H9 (cell line): ENCODE measurements around the gene CEP68. TPM values are rescaled to one million over a fixed set of nuclear protein-coding genes. Genes with fewer than 3 reads are reported as not detected.
A peak's percentile ranks its signal among the peaks of the same experiment; 100 is the strongest.

ENCODE experiments used
- DNase-seq: peaks from one replicate; pipeline ENCODE4 v3.0.0-alpha.2; 2017
- H2AFZ ChIP-seq: one replicate; pipeline ENCODE4 v1.6.1; 2013; ENCODE audit warnings: mild to moderate bottlenecking, low read length, control low read depth, moderate library complexity
- H2AK5ac ChIP-seq: 2 replicates; pipeline ENCODE4 v1.6.1; 2013; ENCODE audit warnings: low read length, control low read depth, mixed read lengths; ENCODE audit not compliant: insufficient read length
- H2BK120ac ChIP-seq: one replicate; pipeline ENCODE4 v1.6.1; 2013; ENCODE audit warnings: low read depth, mild to moderate bottlenecking, low read length, control low read depth, inconsistent platforms; ENCODE audit not compliant: poor library complexity, severe bottlenecking
- H2BK12ac ChIP-seq: 2 replicates; pipeline ENCODE4 v1.6.1; 2013; ENCODE audit warnings: low read length, control low read depth, mixed read lengths, low read depth; ENCODE audit not compliant: insufficient read length
- H2BK15ac ChIP-seq: 2 replicates; pipeline ENCODE4 v1.6.1; 2013; ENCODE audit warnings: low read depth, low read length, control low read depth
- H2BK20ac ChIP-seq: one replicate; pipeline ENCODE4 v1.6.1; 2013; ENCODE audit warnings: low read depth, mild to moderate bottlenecking, low read length, control low read depth, inconsistent platforms; ENCODE audit not compliant: poor library complexity, severe bottlenecking
- H2BK5ac ChIP-seq: 2 replicates; pipeline ENCODE4 v1.6.1; 2013; ENCODE audit warnings: low read length, control low read depth, mixed read lengths; ENCODE audit not compliant: insufficient read length
- H3K14ac ChIP-seq: 2 replicates; pipeline ENCODE4 v1.6.1; 2013; ENCODE audit warnings: low read length, control low read depth; ENCODE audit not compliant: insufficient read depth
- H3K18ac ChIP-seq: 2 replicates; pipeline ENCODE4 v1.6.1; 2013; ENCODE audit warnings: low read depth, mild to moderate bottlenecking, mixed read lengths, low read length, control low read depth; ENCODE audit not compliant: insufficient read length
- H3K23ac ChIP-seq: 2 replicates; pipeline ENCODE4 v1.6.1; 2013; ENCODE audit warnings: low read length, control low read depth, mixed read lengths, low read depth; ENCODE audit not compliant: insufficient read length
- H3K23me2 ChIP-seq: 2 replicates; pipeline ENCODE4 v1.6.1; 2013; ENCODE audit warnings: low read depth, mild to moderate bottlenecking, mixed read lengths, low read length, control low read depth; ENCODE audit not compliant: insufficient read length, poor library complexity, severe bottlenecking
- H3K27ac ChIP-seq: 2 replicates; pipeline ENCODE4 v1.5.1; 2013; ENCODE audit warnings: low read length, control low read depth, mixed read lengths, low read depth; ENCODE audit not compliant: insufficient read length
- H3K27me3 ChIP-seq: 2 replicates; pipeline ENCODE4 v1.6.1; 2013; ENCODE audit warnings: low read length, control low read depth, inconsistent platforms; ENCODE audit not compliant: insufficient read depth
- H3K4ac ChIP-seq: 2 replicates; pipeline ENCODE4 v1.6.1; 2013; ENCODE audit warnings: low read depth, mild to moderate bottlenecking, control low read depth, inconsistent platforms, low read length, moderate library complexity
- H3K4me1 ChIP-seq: 2 replicates; pipeline ENCODE4 v1.6.1; 2013; ENCODE audit warnings: low read length, control low read depth, inconsistent platforms; ENCODE audit not compliant: insufficient read depth
- H3K4me2 ChIP-seq: 2 replicates; pipeline ENCODE4 v1.6.1; 2013; ENCODE audit warnings: low read length, control low read depth, mixed read lengths; ENCODE audit not compliant: insufficient read length, insufficient read depth
- H3K56ac ChIP-seq: 2 replicates; pipeline ENCODE4 v1.6.1; 2013; ENCODE audit warnings: low read depth, mild to moderate bottlenecking, mixed read lengths, low read length, control low read depth; ENCODE audit not compliant: insufficient read length
- H3K79me1 ChIP-seq: 2 replicates; pipeline ENCODE4 v1.6.1; 2013; ENCODE audit warnings: low read depth, mild to moderate bottlenecking, moderate library complexity, low read length, control low read depth, inconsistent platforms; ENCODE audit not compliant: insufficient read depth, poor library complexity, severe bottlenecking
- H3K79me2 ChIP-seq: 2 replicates; pipeline ENCODE4 v1.6.1; 2013; ENCODE audit warnings: low read length, control low read depth, inconsistent platforms; ENCODE audit not compliant: insufficient read depth
- H3K9ac ChIP-seq: 2 replicates; pipeline ENCODE4 v1.6.1; 2013; ENCODE audit warnings: low read length, control low read depth, mixed read lengths; ENCODE audit not compliant: insufficient read length; ENCODE audit errors: extremely low read depth
- H3K9me3 ChIP-seq: one replicate; pipeline ENCODE4 v1.6.1; 2013; ENCODE audit warnings: low read depth, low read length, inconsistent platforms; ENCODE audit not compliant: control insufficient read depth
- H3T11ph ChIP-seq: one replicate; pipeline ENCODE4 v1.6.1; 2013; ENCODE audit warnings: mild to moderate bottlenecking, low read length, control low read depth, inconsistent platforms
- H4K20me1 ChIP-seq: one replicate; pipeline ENCODE4 v1.6.1; 2013; ENCODE audit not compliant: control insufficient read depth, insufficient read length, insufficient read depth
- H4K5ac ChIP-seq: 2 replicates; pipeline ENCODE4 v1.6.1; 2013; ENCODE audit warnings: low read depth, mild to moderate bottlenecking, mixed read lengths, low read length, control low read depth; ENCODE audit not compliant: insufficient read length
- H4K8ac ChIP-seq: replicated peaks from 2 replicates; pipeline ENCODE4 v1.6.1; 2013; ENCODE audit warnings: low read length, control low read depth, mixed read lengths, low read depth; ENCODE audit not compliant: insufficient read length
- H4K91ac ChIP-seq: 2 replicates; pipeline ENCODE4 v1.6.1; 2013; ENCODE audit warnings: low read depth, mild to moderate bottlenecking, moderate library complexity, mixed read lengths, low read length, control low read depth; ENCODE audit not compliant: insufficient read length
- H3K27ac Mint-ChIP-seq, 3 experiments: 2 replicates in 2 of 3; 3 replicates in 1 of 3; pipeline ENCODE4 v1.8.0; 2020 to 2021; ENCODE audit warnings: mixed read lengths in 3 of 3, mild to moderate bottlenecking in 1 of 3, moderate library complexity in 1 of 3
- H3K27me3 Mint-ChIP-seq: 2 replicates; pipeline ENCODE4 v1.8.0; 2021; ENCODE audit warnings: low read depth, mild to moderate bottlenecking, moderate library complexity, mixed read lengths
- H3K36me3 Mint-ChIP-seq, 3 experiments: 2 replicates in 2 of 3; 3 replicates in 1 of 3; pipeline ENCODE4 v1.8.0; 2020 to 2021; ENCODE audit warnings: low read depth in 3 of 3, mixed read lengths in 3 of 3; ENCODE audit not compliant: insufficient read depth in 1 of 3
- H3K4me1 Mint-ChIP-seq, 2 experiments: 2 replicates each; pipeline ENCODE4 v1.8.0; 2020; ENCODE audit warnings: mixed read lengths in 2 of 2
- H3K4me3 Mint-ChIP-seq, 2 experiments: 2 replicates in 1 of 2; 3 replicates in 1 of 2; pipeline ENCODE4 v1.8.0; 2020 to 2021; ENCODE audit warnings: mild to moderate bottlenecking in 2 of 2, mixed read lengths in 2 of 2, moderate library complexity in 1 of 2
- H3K9me3 Mint-ChIP-seq, 2 experiments: 2 replicates in 1 of 2; 3 replicates in 1 of 2; pipeline ENCODE4 v1.8.0; 2020; ENCODE audit warnings: mild to moderate bottlenecking in 2 of 2, mixed read lengths in 2 of 2, moderate library complexity in 1 of 2
- CTCF ChIP-seq: fragments of 200-600 bp; sonication (generic); conservative IDR thresholded peaks from 3 replicates; pipeline ENCODE4 v1.8.0; 2021; ENCODE audit warnings: antibody characterized with exemption, mild to moderate bottlenecking
- WGBS: extraction: QIAGEN DNeasy Blood & Tissue Kit; methylation state at CpG from one replicate; pipeline ENCODE4 v1.1.7; 2013; ENCODE audit warnings: missing lambda C conversion rate, low lambda C conversion rate, mixed read lengths; ENCODE audit not compliant: insufficient read length; ENCODE audit errors: extremely low coverage; 5-methylcytosine and 5-hydroxymethylcytosine counted together
- total RNA-seq: library from RNA; stranded (reverse); gene quantifications from 2 replicates; pipeline ENCODE4 v1.2.1, GENCODE V29; 2021

The CEP68 gene
- total RNA-seq, 1 experiment from 2014 or later = 20.2 TPM

GRCh38 chr2:65072181-65072970 is 16.2 kb downstream of the CEP68 start:
- Mint-ChIP-seq H3K4me3 (no peak overlapping the region), H3K27me3 (no peaks in the 10 kb centered on the region), H3K9me3 (no peaks in the 10 kb centered on the region), H3K4me1 (peaks cover 20% of the 10 kb centered on the region in 2 experiments), H3K27ac (peak overlapping the region in 2 of 3 experiments; percentile 14 to 44; a peak in 2 of 7 replicates), H3K36me3 (peaks cover 31 to 58% (median 51%) of the 10 kb centered on the region in 3 experiments; a peak in 6 of 7 replicates)
- H3K9me3 ChIP-seq = no peaks in the 10 kb centered on the region
- no peak overlapping the region for H3K18ac ChIP-seq
- H3K23ac ChIP-seq = no peak overlapping the region
- no peaks in the 10 kb centered on the region for H4K20me1 ChIP-seq
- no peak for DNase-seq
- no peak overlapping the region; the same call in 1 of the 2 replicates for H3K14ac ChIP-seq
- H2AK5ac ChIP-seq = no peak overlapping the region
- H4K5ac ChIP-seq = no peak overlapping the region
- peaks cover 5% of the 10 kb centered on the region; the same call in 1 of the 2 replicates for H3K4me1 ChIP-seq
- H4K8ac ChIP-seq = no peak overlapping the region
- no peak overlapping the region for H2BK20ac ChIP-seq
- H2BK12ac ChIP-seq = no peak overlapping the region
- H3K9ac ChIP-seq = no peak overlapping the region
- no peaks in the 10 kb centered on the region for H3K23me2 ChIP-seq
- WGBS = no CpG with 5 or more reads among the region's 20 CpGs
- no peaks in the 10 kb centered on the region for H3K27me3 ChIP-seq
- H2AFZ ChIP-seq = no peak overlapping the region
- no peak overlapping the region for H3K27ac ChIP-seq
- H3T11ph ChIP-seq = no peak overlapping the region
- H3K79me2 ChIP-seq = peaks cover 2% of the 10 kb centered on the region; the same call in 1 of the 2 replicates
- H2BK5ac ChIP-seq = no peak overlapping the region
- no peak overlapping the region for H3K56ac ChIP-seq
- no peak overlapping the region for H2BK15ac ChIP-seq
- no peaks in the 10 kb centered on the region for H3K79me1 ChIP-seq
- no peak overlapping the region for H4K91ac ChIP-seq
- no peak overlapping the region for H3K4ac ChIP-seq
- no peak overlapping the region for H2BK120ac ChIP-seq
- TF ChIP-seq CTCF = no peak
- no peak overlapping the region for H3K4me2 ChIP-seq
